Stomach (tissue), 4 donors: ENCODE measurements around the gene NEK4.

Experiments
- CTCF ChIP-seq, 7 experiments: fragments of 450-650 bp in 4 of 7; fragments of 200-600 bp in 3 of 7; sonication (generic) in 3 of 7; IDR thresholded peaks; one replicate each; pipeline ENCODE4 v1.5.1; 2016 to 2019; ENCODE audit warnings: antibody characterized with exemption in 7 of 7, control low read depth in 2 of 7, mild to moderate bottlenecking in 1 of 7
- EP300 ChIP-seq: sonication (generic); formaldehyde crosslinking; IDR thresholded peaks from one replicate; pipeline ENCODE4 v1.6.1; 2017; ENCODE audit warnings: antibody characterized with exemption
- POLR2A ChIP-seq, 4 donors: fragments of 450-650 bp; IDR thresholded peaks; one replicate each; pipeline ENCODE4 v1.6.1; 2016; ENCODE audit warnings: antibody characterized with exemption in 4 of 4, control low read depth in 2 of 4, mild to moderate bottlenecking in 1 of 4, moderate library complexity in 1 of 4
- POLR2AphosphoS5 ChIP-seq, 3 donors: sonication (generic); formaldehyde crosslinking; IDR thresholded peaks; one replicate each; pipeline ENCODE4 v1.6.1; 2016; ENCODE audit warnings: antibody characterized with exemption in 3 of 3

DNA sequence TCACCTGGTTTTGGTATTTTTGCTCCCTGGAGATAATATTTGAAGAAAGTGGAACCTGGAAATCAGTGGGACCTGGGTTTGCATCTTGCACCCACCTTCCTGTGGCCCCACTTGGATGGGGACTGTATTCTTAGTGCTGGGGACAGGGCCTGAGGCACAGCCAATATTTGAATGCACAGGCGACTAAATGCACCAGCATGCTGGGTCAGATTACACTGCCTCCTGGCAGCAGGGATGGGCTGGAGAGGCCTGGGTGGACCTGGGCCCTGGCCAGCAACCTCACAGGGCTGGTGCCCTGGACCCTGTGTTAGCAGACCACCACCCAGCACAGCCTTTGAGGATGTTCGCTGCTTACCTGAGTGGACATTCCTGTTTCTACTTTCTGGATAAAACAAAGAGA lies 49.2 kb upstream of the NEK4 start:
- no peak for TF ChIP-seq CTCF (IDR thresholded peaks at IDR 0.05)
- TF ChIP-seq EP300: no peak
- TF ChIP-seq POLR2A (IDR thresholded peaks at IDR 0.05): no peak
- no peak for TF ChIP-seq POLR2AphosphoS5 (IDR thresholded peaks at IDR 0.05)
